ENCODE data around the gene CLDN24.

The CLDN24 gene

DNA sequence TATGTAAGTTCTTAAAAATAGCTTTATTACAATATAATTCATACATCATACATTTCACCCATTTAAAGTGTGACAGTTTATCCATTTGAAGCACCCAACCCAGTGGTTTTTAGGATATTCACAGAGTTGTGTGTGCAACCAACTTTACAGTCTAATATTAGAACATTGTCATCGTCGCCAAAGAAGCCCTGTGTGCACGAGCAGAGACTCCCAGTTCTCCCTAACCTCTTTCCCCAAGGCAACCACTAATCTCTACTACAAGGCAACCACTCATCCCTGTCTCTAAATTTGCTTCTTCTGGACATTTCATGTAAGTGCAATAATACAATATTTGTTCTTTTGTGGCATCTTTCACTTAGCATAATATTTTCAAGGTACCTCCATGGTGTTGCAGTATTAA lies 49.8 kb downstream of the CLDN24 start:
- DNase-seq = no peak

Data from NCI-H187 treated with DMSO at 0.1 percent for 48 hours (cell line).